Skin of body (tissue), 2 donors: ENCODE results near the gene ADGRA3. TPM values are rescaled to one million over a fixed set of nuclear protein-coding genes. Genes with fewer than 3 reads are reported as not detected.
"Not testable (repeated sequence)": the region's sequence is repeated elsewhere in the genome, so short reads cannot be mapped to it uniquely, and the experiment has no call there.

ENCODE experiments used
- DNase-seq: peaks from one replicate; lab custom pipeline; 2025; lab: John Stamatoyannopoulos, UW
- total RNA-seq: library from RNA; depleted of rRNA; stranded (reverse); fragments of >200 nt; gene quantifications from one replicate; pipeline ENCODE4 v1.2.3, GENCODE V29; 2014

Gene ADGRA3
- total RNA-seq, 1 donor from 2014 or later, result 54.9 TPM

- DNase-seq, result no peak
Measured at GRCh38 chr4:22478426-22478825, 37.4 kb downstream of the ADGRA3 start.

- DNase-seq, result no peak
Measured at GRCh38 chr4:22477813-22478182, 38.1 kb downstream of the ADGRA3 start.

- no peak for DNase-seq
Measured at GRCh38 chr4:22477136-22477812, 38.6 kb downstream of the ADGRA3 start.

GRCh38 chr4:22476011-22476410 lies 39.9 kb downstream of the ADGRA3 start:
- DNase-seq, result no peak

- not testable (repeated sequence) for DNase-seq
Measured at GRCh38 chr4:22475311-22475646, 40.6 kb downstream of the ADGRA3 start.

- DNase-seq, result no peak
Measured at GRCh38 chr4:22474636-22475310, 41.1 kb downstream of the ADGRA3 start.

- DNase-seq, result no peak
Measured at GRCh38 chr4:22473268-22473667, 42.6 kb downstream of the ADGRA3 start.

- DNase-seq, result no peak
Measured at GRCh38 chr4:22471999-22472461, 43.8 kb downstream of the ADGRA3 start.

GRCh38 chr4:22471419-22471818 lies 44.4 kb downstream of the ADGRA3 start:
- DNase-seq, result no peak

- no peak for DNase-seq
Measured at GRCh38 chr4:22466581-22466980, 49.3 kb downstream of the ADGRA3 start.

- DNase-seq, result no peak
Measured at GRCh38 chr4:22465996-22466395, 49.9 kb downstream of the ADGRA3 start.

GRCh38 chr4:22465349-22465748 lies 50.5 kb downstream of the ADGRA3 start:
- DNase-seq, result no peak

GRCh38 chr4:22463179-22463578 lies 52.7 kb downstream of the ADGRA3 start:
- no peak for DNase-seq

- no peak for DNase-seq
Measured at GRCh38 chr4:22462688-22463087, 53.2 kb downstream of the ADGRA3 start.

GRCh38 chr4:22460266-22460665 lies 55.6 kb downstream of the ADGRA3 start:
- no peak for DNase-seq

GRCh38 chr4:22458098-22458497 lies 57.8 kb downstream of the ADGRA3 start:
- no peak for DNase-seq

GRCh38 chr4:22457348-22457747 lies 58.5 kb downstream of the ADGRA3 start:
- DNase-seq, result no peak

- DNase-seq, result no peak
Measured at GRCh38 chr4:22456291-22456690, 59.6 kb downstream of the ADGRA3 start.

GRCh38 chr4:22454955-22455354 lies 60.9 kb downstream of the ADGRA3 start:
- no peak for DNase-seq

- DNase-seq, result no peak
Measured at GRCh38 chr4:22454216-22454838, 61.5 kb downstream of the ADGRA3 start.

- DNase-seq, result no peak
Measured at GRCh38 chr4:22444813-22445212, 71.1 kb downstream of the ADGRA3 start.

GRCh38 chr4:22442956-22443355 lies 72.9 kb downstream of the ADGRA3 start:
- DNase-seq, result no peak

GRCh38 chr4:22440999-22441398 lies 74.9 kb downstream of the ADGRA3 start:
- DNase-seq, result no peak
